HG02981 (cell line): Measurements from ENCODE around the gene ZNF385D.

Experiments
- ATAC-seq: cut with Tn5 transposase; IDR thresholded peaks from one replicate; pipeline ENCODE4 v1.9.1; 2021; ENCODE audit warnings: mild to moderate bottlenecking, moderate library complexity; ENCODE audit not compliant: unreplicated experiment

The ZNF385D gene

DNA sequence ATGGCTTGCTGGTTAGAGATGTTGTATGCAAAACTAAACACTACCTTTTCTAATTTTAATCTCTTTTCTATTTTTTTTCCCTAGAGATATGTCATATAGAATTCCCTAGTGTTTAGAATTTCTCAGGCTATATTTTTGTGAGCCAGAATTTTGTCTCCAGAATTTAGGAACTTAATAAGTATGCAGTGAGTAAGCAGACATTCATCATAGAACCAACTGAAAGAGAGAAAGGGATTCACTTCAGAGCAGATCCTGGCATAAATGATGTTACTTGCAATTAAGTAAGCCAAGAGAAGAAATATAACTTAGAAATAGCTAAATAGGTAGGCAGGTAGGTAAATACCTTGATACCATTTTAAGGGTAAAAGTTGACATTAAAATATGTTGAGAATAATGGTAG, 288.9 kb downstream of the ZNF385D start:
- ATAC-seq, result no peak

- no peak for ATAC-seq
These were observed 293.9 kb downstream of the ZNF385D start for GRCh38 chr3:21457084-21457483.

GRCh38 chr3:21449738-21450137, 301.3 kb downstream of the ZNF385D start:
- no peak for ATAC-seq

- no peak for ATAC-seq
These were observed 303.4 kb downstream of the ZNF385D start for GRCh38 chr3:21447476-21448151.

GRCh38 chr3:21446945-21447475, 304.0 kb downstream of the ZNF385D start:
- ATAC-seq, result no peak

GRCh38 chr3:21446027-21446426, 305.0 kb downstream of the ZNF385D start:
- ATAC-seq, result no peak

DNA sequence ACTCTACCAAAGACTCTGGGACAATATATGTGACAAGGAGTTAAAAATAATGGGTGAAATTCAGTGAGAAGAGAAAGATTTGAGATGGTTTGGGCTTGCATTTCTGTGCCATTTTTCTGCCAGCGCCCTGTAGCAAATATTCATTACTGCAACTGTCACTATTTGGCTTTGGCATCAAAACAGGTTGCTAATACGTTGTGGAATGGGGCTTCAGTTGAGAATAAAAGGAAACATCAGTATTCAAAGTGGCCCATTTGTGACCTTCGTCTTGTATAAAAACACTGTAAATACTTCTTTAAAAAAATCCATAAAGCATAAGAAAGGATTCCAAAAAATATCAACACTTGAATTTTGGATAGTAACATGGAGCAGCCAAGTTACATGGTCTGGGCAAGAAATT, 309.2 kb downstream of the ZNF385D start:
- no peak for ATAC-seq

DNA sequence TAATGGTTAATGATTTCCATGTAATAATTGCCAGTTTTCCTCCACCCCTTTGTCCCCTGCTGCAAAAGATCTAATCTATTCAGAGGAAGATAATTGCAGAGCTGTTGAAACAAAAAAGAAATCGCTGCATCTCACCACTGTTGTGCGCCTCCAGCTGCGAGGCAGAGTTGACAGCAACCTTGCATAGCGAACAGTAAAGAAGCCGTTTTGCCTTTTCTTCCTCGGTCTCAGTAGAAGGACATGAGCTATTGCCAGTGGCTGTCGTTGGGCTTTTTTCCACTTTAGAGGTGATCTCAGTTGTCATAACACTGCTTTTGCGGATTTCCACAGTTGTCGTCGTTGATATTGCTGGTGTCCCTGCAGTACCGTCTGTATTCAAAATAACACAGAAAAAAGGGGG, 314.2 kb downstream of the ZNF385D start:
- ATAC-seq, result no peak

DNA sequence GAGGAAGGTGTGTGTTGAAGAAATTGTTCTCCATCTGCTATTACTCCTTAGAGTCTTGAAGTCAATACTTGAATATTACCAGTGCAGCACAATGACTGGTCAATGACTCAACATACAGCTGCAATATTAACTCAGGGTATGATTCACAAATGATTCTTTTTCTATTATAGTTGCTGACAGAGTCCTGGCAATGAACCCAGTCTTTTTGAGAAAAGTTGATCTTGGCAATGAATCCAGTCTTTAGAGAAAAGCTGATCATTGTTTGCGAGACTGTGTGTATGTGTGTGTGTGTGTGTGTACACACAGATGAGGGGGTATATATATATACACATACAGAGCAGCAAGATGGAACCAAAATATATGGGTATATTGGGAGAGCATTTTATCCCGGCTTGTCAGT, 315.1 kb downstream of the ZNF385D start:
- ATAC-seq, result no peak

- ATAC-seq, result no peak
These were observed 316.7 kb downstream of the ZNF385D start for GRCh38 chr3:21434310-21434709.

DNA sequence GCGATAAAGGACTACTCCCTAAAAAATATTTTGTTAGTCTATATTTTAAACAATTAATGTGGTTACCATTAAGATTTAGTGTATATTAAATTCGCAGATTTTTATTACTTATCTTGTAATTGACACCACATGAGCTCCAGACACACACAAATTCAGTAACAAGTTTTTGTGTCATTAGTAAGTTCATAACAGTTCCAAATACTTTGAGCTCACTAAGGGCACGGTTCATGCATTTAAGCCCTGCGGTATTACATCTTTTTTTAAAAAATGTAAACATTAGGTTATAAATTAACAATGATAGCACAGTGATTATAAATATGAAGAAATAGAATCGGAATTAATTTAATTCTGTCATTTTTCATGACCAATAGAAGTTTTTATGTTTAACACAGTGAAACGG, 317.3 kb downstream of the ZNF385D start:
- ATAC-seq, result no peak

- ATAC-seq, result no peak
These were observed 324.1 kb downstream of the ZNF385D start for GRCh38 chr3:21426920-21427319.

- no peak for ATAC-seq
These were observed 325.3 kb downstream of the ZNF385D start for GRCh38 chr3:21425715-21426114.

GRCh38 chr3:21421096-21421495, 329.9 kb downstream of the ZNF385D start:
- no peak for ATAC-seq

GRCh38 chr3:21417991-21418390, 333.0 kb downstream of the ZNF385D start:
- ATAC-seq, result no peak

- ATAC-seq, result no peak
These were observed 336.5 kb downstream of the ZNF385D start for GRCh38 chr3:21414506-21414905.

DNA sequence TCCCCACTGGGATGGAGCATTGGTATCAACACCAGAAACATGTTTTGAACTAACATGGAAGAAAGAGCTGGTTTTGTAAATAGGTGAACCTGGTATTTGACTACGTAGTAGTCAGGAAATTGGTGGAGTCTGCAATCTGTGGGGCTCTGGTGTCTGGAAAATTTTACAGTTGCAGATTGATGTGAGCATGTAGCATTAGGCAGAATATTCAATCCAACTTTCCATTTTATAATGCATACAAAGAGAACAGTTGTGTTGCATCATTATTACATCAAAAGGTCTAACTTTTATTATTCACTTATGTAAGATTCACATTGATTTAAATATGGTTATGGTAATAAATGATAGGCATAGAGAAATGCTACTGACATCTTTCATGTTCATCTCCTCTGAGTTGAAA, 340.0 kb downstream of the ZNF385D start:
- ATAC-seq, result no peak

DNA sequence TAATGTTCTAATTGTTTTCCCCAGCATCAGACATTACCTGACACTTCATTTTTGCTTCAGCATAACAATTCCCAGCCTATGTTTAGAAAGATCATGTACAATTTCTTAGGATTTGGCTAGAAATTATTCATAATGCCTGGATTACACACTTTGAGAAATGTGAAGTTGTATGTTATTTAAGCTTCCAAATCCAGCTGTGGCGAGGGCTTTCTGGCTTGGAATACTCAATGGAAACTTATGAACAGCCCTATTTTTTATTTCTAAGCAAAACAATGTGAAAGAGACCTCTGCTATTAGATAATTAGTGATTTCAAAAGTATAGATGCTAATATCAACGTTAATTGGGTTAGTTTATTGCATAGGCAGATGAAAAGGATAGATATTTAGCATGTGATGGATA, 341.6 kb downstream of the ZNF385D start:
- ATAC-seq, result no peak

DNA sequence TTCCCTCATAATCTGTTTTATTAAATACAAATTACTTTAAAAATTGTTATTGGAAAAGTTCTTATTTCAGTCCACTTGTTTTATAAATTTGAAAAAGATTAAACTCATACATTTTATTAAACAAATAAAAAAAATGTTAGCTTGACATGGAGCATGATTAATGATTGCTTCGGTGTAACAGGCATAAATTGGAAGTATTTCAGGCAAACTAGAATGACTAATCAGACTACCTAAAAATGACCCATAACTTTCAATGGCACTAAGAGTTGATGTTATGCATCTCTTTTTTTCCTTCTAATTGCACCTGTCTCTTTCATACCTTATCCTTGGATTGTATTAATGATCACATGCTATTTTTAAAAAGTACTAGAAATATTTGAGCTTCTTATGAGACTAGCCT, 343.3 kb downstream of the ZNF385D start:
- ATAC-seq, result no peak

- ATAC-seq, result no peak
These were observed 345.0 kb downstream of the ZNF385D start for GRCh38 chr3:21405671-21406667.

DNA sequence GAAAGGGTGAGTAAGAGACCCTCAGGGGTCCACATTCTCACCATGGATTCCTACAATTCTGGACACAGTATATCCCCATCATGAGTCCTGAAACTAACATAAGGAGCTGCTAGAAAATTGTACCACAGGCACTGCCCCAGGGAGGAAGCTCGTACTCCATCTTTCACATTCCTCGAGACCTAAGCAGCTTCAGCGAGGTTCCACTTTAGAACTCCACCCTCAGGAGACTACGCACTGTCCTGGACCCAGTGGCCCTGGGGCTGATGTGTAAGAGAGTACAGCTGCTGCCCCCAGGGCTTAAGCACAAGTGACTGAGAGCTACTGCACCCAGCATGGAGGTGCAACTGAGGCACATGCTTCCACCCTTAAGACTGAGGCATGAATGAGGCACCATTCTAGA, 352.5 kb downstream of the ZNF385D start:
- ATAC-seq, result no peak
